ENCODE data around the gene CCL17.
A peak's percentile ranks its signal among the peaks of the same experiment; 100 is the strongest.

The CCL17 gene

GRCh38 chr16:57394444-57394843, 10.1 kb upstream of the CCL17 start (continued):
- TF ChIP-seq ZBTB21 (tag by site-specific recombination; IDR thresholded peaks at IDR 0.05): no peak
- no peak for TF ChIP-seq ZNF10 (tag by site-specific recombination; IDR thresholded peaks at IDR 0.05)
- no peak for TF ChIP-seq CTCF (tag by site-specific recombination; IDR thresholded peaks at IDR 0.05)
- TF ChIP-seq PRDM2 (tag by site-specific recombination; IDR thresholded peaks at IDR 0.05; ENCODE audit: borderline replicate concordance): no peak
- TF ChIP-seq ZNF394 (tag by site-specific recombination; IDR thresholded peaks at IDR 0.05; ENCODE audit: borderline replicate concordance): no peak
- TF ChIP-seq KLF8 (tag by site-specific recombination; IDR thresholded peaks at IDR 0.05): no peak
- TF ChIP-seq ZNF140 (tag by site-specific recombination; IDR thresholded peaks at IDR 0.05): no peak
- no peak for TF ChIP-seq ZNF132 (tag by site-specific recombination; IDR thresholded peaks at IDR 0.05; ENCODE audit: borderline replicate concordance)
- no peak for TF ChIP-seq GLI2 (tag by site-specific recombination; IDR thresholded peaks at IDR 0.05; ENCODE audit: borderline replicate concordance, low read depth)
- TF ChIP-seq KLF1 (tag by site-specific recombination; IDR thresholded peaks at IDR 0.05): no peak
- TF ChIP-seq ZIC2 (tag by site-specific recombination; IDR thresholded peaks at IDR 0.05): 0 out of 2 replicates have a peak, but pooled peaks have one; percentile 17
- peak; percentile 15; the same call in 1 of the 2 replicates for TF ChIP-seq GLIS1 (tag by site-specific recombination; IDR thresholded peaks at IDR 0.05)
- TF ChIP-seq ZNF670 (tag by site-specific recombination; IDR thresholded peaks at IDR 0.05; ENCODE audit: low read depth): no peak
- TF ChIP-seq PRDM10 (tag by site-specific recombination; IDR thresholded peaks at IDR 0.05): 0 out of 2 replicates have a peak, but pooled peaks have one; percentile 28
- TF ChIP-seq ZBTB6 (tag by site-specific recombination; IDR thresholded peaks at IDR 0.05): no peak
- peak; percentile 46; the same call in 1 of the 2 replicates for TF ChIP-seq ZNF776 (tag by site-specific recombination; IDR thresholded peaks at IDR 0.05; ENCODE audit: borderline replicate concordance)
- no peak for TF ChIP-seq GFI1B (tag by site-specific recombination; IDR thresholded peaks at IDR 0.05)
- TF ChIP-seq ZNF362 (tag by site-specific recombination; IDR thresholded peaks at IDR 0.05): no peak
- no peak for TF ChIP-seq BCL11A (tag by site-specific recombination; IDR thresholded peaks at IDR 0.05; ENCODE audit: low read depth)
- TF ChIP-seq ZBTB17 (tag by site-specific recombination; IDR thresholded peaks at IDR 0.05): no peak
- TF ChIP-seq ZNF561 (tag by site-specific recombination; IDR thresholded peaks at IDR 0.05; ENCODE audit: borderline replicate concordance): no peak
- no peak for TF ChIP-seq GLI4 (tag by site-specific recombination; IDR thresholded peaks at IDR 0.05)
- no peak for TF ChIP-seq ZNF610 (tag by site-specific recombination; IDR thresholded peaks at IDR 0.05; ENCODE audit: borderline replicate concordance)
- TF ChIP-seq ZNF529 (tag by site-specific recombination; IDR thresholded peaks at IDR 0.05; ENCODE audit: insufficient replicate concordance): no peak
- TF ChIP-seq KLF16 (tag by site-specific recombination; IDR thresholded peaks at IDR 0.05): no peak
- no peak for TF ChIP-seq KLF7 (tag by site-specific recombination; IDR thresholded peaks at IDR 0.05; ENCODE audit: borderline replicate concordance)
- 0 out of 2 replicates have a peak, but pooled peaks have one; percentile 47 for TF ChIP-seq ZNF248 (tag by site-specific recombination; IDR thresholded peaks at IDR 0.05)
- TF ChIP-seq ZNF341 (tag by site-specific recombination; IDR thresholded peaks at IDR 0.05; ENCODE audit: low read depth): no peak
